K562 (cell line): Measurements from ENCODE around the gene CFAP410. TPM values are rescaled to one million over a fixed set of nuclear protein-coding genes. Genes with fewer than 3 reads are reported as not detected.

Source experiments
- ATF7 ChIP-seq: fragments of 450-650 bp; IDR thresholded peaks from 2 replicates; pipeline ENCODE4 v1.7.1; 2014; ENCODE audit warnings: mild to moderate bottlenecking, moderate library complexity
- HNRNPK ChIP-seq: fragments of 200-400 bp; formaldehyde crosslinking; IDR thresholded peaks from one replicate; pipeline ENCODE4 v1.6.1; 2018; ENCODE audit warnings: mild to moderate bottlenecking, low read depth, low read length; ENCODE audit not compliant: poor library complexity, severe bottlenecking
- KHSRP ChIP-seq: fragments of 450-650 bp; IDR thresholded peaks from 2 replicates; pipeline ENCODE4 v1.6.1; 2017
- MEF2A ChIP-seq: IDR thresholded peaks from 2 replicates; pipeline ENCODE4 v1.6.1; 2011; ENCODE audit warnings: low read depth, mild to moderate bottlenecking, low read length, moderate library complexity; ENCODE audit not compliant: control insufficient read depth
- RREB1 ChIP-seq: fragments of 250-450 bp; sonication (Bioruptor Pico); IDR thresholded peaks from 2 replicates; pipeline ENCODE4 v1.4.0; 2020
- SPI1 ChIP-seq: IDR thresholded peaks from 2 replicates; pipeline ENCODE4 v1.6.1; 2011; ENCODE audit warnings: low read depth, low read length, control low read depth, borderline replicate concordance
- ZC3H11A ChIP-seq: IDR thresholded peaks from 2 replicates; pipeline ENCODE4 v1.6.1; 2012; ENCODE audit warnings: low read depth, low read length, improper control_type of control experiment
- ZKSCAN1 ChIP-seq: fragments of 150-350 bp; IDR thresholded peaks from 2 replicates; pipeline ENCODE4 v1.6.1; 2016; ENCODE audit warnings: low read depth, low read length
- ZNF263 ChIP-seq: sonication (generic); formaldehyde crosslinking; IDR thresholded peaks from 2 replicates; pipeline ENCODE4 v1.8.0; 2022; ENCODE audit warnings: mild to moderate bottlenecking, missing genetic modification reagents, borderline replicate concordance
- ZNF511 ChIP-seq: sonication (generic); formaldehyde crosslinking; IDR thresholded peaks from 2 replicates; pipeline ENCODE4 v1.8.0; 2022; ENCODE audit warnings: mild to moderate bottlenecking, missing genetic modification reagents
- polyA plus RNA-seq, 8 experiments: library from polyadenylated mRNA; depleted of rRNA in 4 of 8; stranded (reverse) in 5 of 8; unstranded in 3 of 8; fragments of >200 nt; fragmentation: Nextera tagmentation in 2 of 8; fragmentation: Illumina TruSeq in 1 of 8; extraction: Ambion mirVana in 2 of 8; extraction: Trizol in 1 of 8; gene quantifications; 2 replicates each; pipeline versions ENCODE4 v1.2.1 to v1.2.3, GENCODE V29; 2011 to 2014; ENCODE audit warnings: inconsistent platforms in 1 of 8, missing spikeins in 1 of 8
- total RNA-seq, 7 experiments: library from RNA; depleted of rRNA in 6 of 7; stranded (reverse); fragments of >200 nt in 6 of 7; fragmentation: Illumina TruSeq in 2 of 7; extraction: Trizol in 2 of 7; gene quantifications; 2 replicates each; pipeline versions ENCODE4 v1.2.1 to v1.2.3, GENCODE V29; 2011 to 2021; ENCODE audit warnings: low replicate concordance in 1 of 7
- TF ChIP-seq, protein P1 (sequence below): fragments of 150-350 bp; IDR thresholded peaks from 2 replicates; pipeline ENCODE4 v1.6.1; 2014; ENCODE audit warnings: low read depth, mild to moderate bottlenecking, low read length, borderline replicate concordance
- TF ChIP-seq, protein P2 (sequence below): sonication (generic); formaldehyde crosslinking; IDR thresholded peaks from 2 replicates; pipeline ENCODE4 v1.8.1; 2023; ENCODE audit warnings: mild to moderate bottlenecking, missing genetic modification reagents

The CFAP410 gene
- total and polyA plus RNA-seq, 9 of the 15 experiments (the other 6 are each of a cell fraction or from before 2014, with no cell fraction given): 0.07 to 17.3 (median 2.3) TPM

- no peak for TF ChIP-seq SPI1
- TF ChIP-seq KHSRP: no peak
- TF ChIP-seq, protein P1, sequence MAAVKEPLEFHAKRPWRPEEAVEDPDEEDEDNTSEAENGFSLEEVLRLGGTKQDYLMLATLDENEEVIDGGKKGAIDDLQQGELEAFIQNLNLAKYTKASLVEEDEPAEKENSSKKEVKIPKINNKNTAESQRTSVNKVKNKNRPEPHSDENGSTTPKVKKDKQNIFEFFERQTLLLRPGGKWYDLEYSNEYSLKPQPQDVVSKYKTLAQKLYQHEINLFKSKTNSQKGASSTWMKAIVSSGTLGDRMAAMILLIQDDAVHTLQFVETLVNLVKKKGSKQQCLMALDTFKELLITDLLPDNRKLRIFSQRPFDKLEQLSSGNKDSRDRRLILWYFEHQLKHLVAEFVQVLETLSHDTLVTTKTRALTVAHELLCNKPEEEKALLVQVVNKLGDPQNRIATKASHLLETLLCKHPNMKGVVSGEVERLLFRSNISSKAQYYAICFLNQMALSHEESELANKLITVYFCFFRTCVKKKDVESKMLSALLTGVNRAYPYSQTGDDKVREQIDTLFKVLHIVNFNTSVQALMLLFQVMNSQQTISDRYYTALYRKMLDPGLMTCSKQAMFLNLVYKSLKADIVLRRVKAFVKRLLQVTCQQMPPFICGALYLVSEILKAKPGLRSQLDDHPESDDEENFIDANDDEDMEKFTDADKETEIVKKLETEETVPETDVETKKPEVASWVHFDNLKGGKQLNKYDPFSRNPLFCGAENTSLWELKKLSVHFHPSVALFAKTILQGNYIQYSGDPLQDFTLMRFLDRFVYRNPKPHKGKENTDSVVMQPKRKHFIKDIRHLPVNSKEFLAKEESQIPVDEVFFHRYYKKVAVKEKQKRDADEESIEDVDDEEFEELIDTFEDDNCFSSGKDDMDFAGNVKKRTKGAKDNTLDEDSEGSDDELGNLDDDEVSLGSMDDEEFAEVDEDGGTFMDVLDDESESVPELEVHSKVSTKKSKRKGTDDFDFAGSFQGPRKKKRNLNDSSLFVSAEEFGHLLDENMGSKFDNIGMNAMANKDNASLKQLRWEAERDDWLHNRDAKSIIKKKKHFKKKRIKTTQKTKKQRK: no peak
- TF ChIP-seq ZNF263 (CRISPR knock-in tag): no peak
- TF ChIP-seq MEF2A: no peak
- no peak for TF ChIP-seq ZNF511
- 0 out of 2 replicates have a peak, but pooled peaks have one; percentile 16 for TF ChIP-seq ATF7
- TF ChIP-seq HNRNPK: no peak
- TF ChIP-seq RREB1 (CRISPR knock-in tag): no peak
- no peak for TF ChIP-seq ZC3H11A
- TF ChIP-seq ZKSCAN1: no peak
- TF ChIP-seq, protein P2, sequence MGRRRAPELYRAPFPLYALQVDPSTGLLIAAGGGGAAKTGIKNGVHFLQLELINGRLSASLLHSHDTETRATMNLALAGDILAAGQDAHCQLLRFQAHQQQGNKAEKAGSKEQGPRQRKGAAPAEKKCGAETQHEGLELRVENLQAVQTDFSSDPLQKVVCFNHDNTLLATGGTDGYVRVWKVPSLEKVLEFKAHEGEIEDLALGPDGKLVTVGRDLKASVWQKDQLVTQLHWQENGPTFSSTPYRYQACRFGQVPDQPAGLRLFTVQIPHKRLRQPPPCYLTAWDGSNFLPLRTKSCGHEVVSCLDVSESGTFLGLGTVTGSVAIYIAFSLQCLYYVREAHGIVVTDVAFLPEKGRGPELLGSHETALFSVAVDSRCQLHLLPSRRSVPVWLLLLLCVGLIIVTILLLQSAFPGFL: no peak
Observed at GRCh38 chr21:44300262-44300959, 38.8 kb downstream of the CFAP410 start (continued).
